Measurements from ENCODE around the gene FAM149A. TPM values are rescaled to one million over a fixed set of nuclear protein-coding genes. Genes with fewer than 3 reads are reported as not detected.

FAM149A gene
- total and polyA plus RNA-seq, 3 donors from 2014 or later: 11.3 to 14.9 (median 13.8) TPM

- H3K4me1 ChIP-seq: no peaks in the 10 kb centered on the region
- H3K36me3 ChIP-seq (ENCODE audit: low read depth, missing control alignments): no peaks in the 10 kb centered on the region
- TF ChIP-seq CTCF (IDR thresholded peaks at IDR 0.05) (no peak), POLR2A (IDR thresholded peaks at IDR 0.05) (no peak)
- intact Hi-C loops (cut with DNase I; ENCODE audit: low total_unique reads): no loop called here
- no peak overlapping the region for H3K27ac ChIP-seq
- DNase-seq: no peak
- H3K9me3 ChIP-seq: no peaks in the 10 kb centered on the region
- H3K4me3 ChIP-seq: no peak overlapping the region
- H3K27me3 ChIP-seq: no peaks in the 10 kb centered on the region
- WGBS, 2 donors: 47 to 89% methylated on average over 2 to 16 of the region's 16 CpGs
Measured at GRCh38 chr4:186169945-186170802, 65.7 kb downstream of the FAM149A start.

- intact Hi-C loops (cut with DNase I; ENCODE audit: low total_unique reads): no loop called here
- no peaks in the 10 kb centered on the region for H3K4me1 ChIP-seq
- no peak overlapping the region for H3K27ac ChIP-seq
- no peaks in the 10 kb centered on the region for H3K27me3 ChIP-seq
- no peak for DNase-seq
- 85 to 90% methylated on average over 13 of the region's 13 CpGs for WGBS, 2 donors
- no peaks in the 10 kb centered on the region for H3K9me3 ChIP-seq
- no peak overlapping the region for H3K4me3 ChIP-seq
- no peaks in the 10 kb centered on the region for H3K36me3 ChIP-seq (ENCODE audit: low read depth, missing control alignments)
- no peak for TF ChIP-seq POLR2A (IDR thresholded peaks at IDR 0.05)
- no peak for TF ChIP-seq CTCF (IDR thresholded peaks at IDR 0.05)
Measured at GRCh38 chr4:186170966-186171365, 66.5 kb downstream of the FAM149A start.

GRCh38 chr4:186172546-186172945, 68.0 kb downstream of the FAM149A start:
- H3K27me3 ChIP-seq: no peaks in the 10 kb centered on the region
- DNase-seq: no peak
- no peak overlapping the region for H3K4me3 ChIP-seq
- intact Hi-C loops (cut with DNase I; ENCODE audit: low total_unique reads): no loop called here
- H3K36me3 ChIP-seq (ENCODE audit: low read depth, missing control alignments): no peaks in the 10 kb centered on the region
- TF ChIP-seq POLR2A (IDR thresholded peaks at IDR 0.05) (no peak), CTCF (IDR thresholded peaks at IDR 0.05) (no peak)
- no peaks in the 10 kb centered on the region for H3K9me3 ChIP-seq
- no peak overlapping the region for H3K27ac ChIP-seq
- WGBS, 2 donors: 72% methylated on average over 8 of the region's 8 CpGs; no CpG with 5 or more reads in 1 of the 2 donors
- no peaks in the 10 kb centered on the region for H3K4me1 ChIP-seq

- Histone ChIP-seq H3K27ac (no peak overlapping the region), H3K36me3 (ENCODE audit: low read depth, missing control alignments) (no peaks in the 10 kb centered on the region), H3K4me1 (peaks cover 13% of the 10 kb centered on the region), H3K4me3 (no peak overlapping the region), H3K27me3 (no peaks in the 10 kb centered on the region), H3K9me3 (no peaks in the 10 kb centered on the region)
- 62 to 94% methylated on average over 3 of the region's 3 CpGs for WGBS, 2 donors
- TF ChIP-seq CTCF (IDR thresholded peaks at IDR 0.05) (no peak), POLR2A (IDR thresholded peaks at IDR 0.05) (no peak)
- no peak for DNase-seq
- intact Hi-C loops (cut with DNase I; ENCODE audit: low total_unique reads): no loop called here
Measured at GRCh38 chr4:186188107-186188506, 83.6 kb downstream of the FAM149A start.

GRCh38 chr4:186189656-186190055, 85.2 kb downstream of the FAM149A start:
- H3K4me3 ChIP-seq: no peak overlapping the region
- intact Hi-C loops (cut with DNase I; ENCODE audit: low total_unique reads): no loop called here

More at GRCh38 chr4:186189656-186190055, 85.2 kb downstream of the FAM149A start:
- Histone ChIP-seq H3K9me3 (no peaks in the 10 kb centered on the region), H3K27ac (peak overlapping the region in 1 of 2 donors; percentile 95), H3K4me1 (peaks cover 13% of the 10 kb centered on the region), H3K27me3 (no peaks in the 10 kb centered on the region), H3K36me3 (ENCODE audit: low read depth, missing control alignments) (no peaks in the 10 kb centered on the region)
- no peak for TF ChIP-seq POLR2A (IDR thresholded peaks at IDR 0.05)
- no peak for TF ChIP-seq CTCF (IDR thresholded peaks at IDR 0.05)
- WGBS, 2 donors: 36 to 43% methylated on average over 4 of the region's 4 CpGs
- no peak for DNase-seq

All from testis (tissue), 3 donors.